HFF-Myc (cell line): ENCODE results near the gene THBS4.

ENCODE experiments used
- DNase-seq: peaks from one replicate; pipeline ENCODE4 v3.0.0-alpha.2; 2011; ENCODE audit warnings: low read depth; ENCODE audit errors: extremely low read depth
- H3K4me3 ChIP-seq: replicated peaks from 2 replicates; pipeline ENCODE4 v1.5.1; 2011; ENCODE audit warnings: low read depth, mild to moderate bottlenecking, control low read depth, low read length
- CTCF ChIP-seq: IDR thresholded peaks from 2 replicates; pipeline ENCODE4 v1.5.1; 2012; ENCODE audit warnings: mild to moderate bottlenecking, low read depth, low read length, control low read depth; ENCODE audit errors: missing control alignments

THBS4 gene

GRCh38 chr5:80002677-80003076 is 32.5 kb upstream of the THBS4 start:
- no peak overlapping the region for H3K4me3 ChIP-seq
- no peak for TF ChIP-seq CTCF
- no peak for DNase-seq

GRCh38 chr5:80008995-80009765 is 26.0 kb upstream of the THBS4 start:
- no peak for DNase-seq
- TF ChIP-seq CTCF = no peak
- no peak overlapping the region for H3K4me3 ChIP-seq

- DNase-seq = no peak
- no peak for TF ChIP-seq CTCF
- no peak overlapping the region for H3K4me3 ChIP-seq
These were observed 24.3 kb upstream of the THBS4 start for GRCh38 chr5:80010754-80011392.

GRCh38 chr5:80025069-80025468 is 10.1 kb upstream of the THBS4 start:
- no peak for DNase-seq
- H3K4me3 ChIP-seq = no peak overlapping the region
- TF ChIP-seq CTCF = no peak

- H3K4me3 ChIP-seq = no peak overlapping the region
- DNase-seq = no peak
- no peak for TF ChIP-seq CTCF
These were observed 8.3 kb upstream of the THBS4 start for GRCh38 chr5:80026841-80027240.

GRCh38 chr5:80031109-80031508 is 4.0 kb upstream of the THBS4 start:
- no peak for DNase-seq
- TF ChIP-seq CTCF = no peak

More at GRCh38 chr5:80031109-80031508, 4.0 kb upstream of the THBS4 start:
- H3K4me3 ChIP-seq = no peak overlapping the region
